Measurements from ENCODE around the gene ZBTB16. TPM values are rescaled to one million over a fixed set of nuclear protein-coding genes. Genes with fewer than 3 reads are reported as not detected.
A peak's percentile ranks its signal among the peaks of the same experiment; 100 is the strongest.

Gene ZBTB16
- total and polyA plus RNA-seq, 4 donors: 8.9 to 140 (median 34.5) TPM

- whole genome bisulfite sequencing: 43% methylated on average over 7 of the region's 7 CpGs
- no peak for TF ChIP-seq RXRA (IDR thresholded peaks at IDR 0.05)
- no peak for TF ChIP-seq JUND (IDR thresholded peaks at IDR 0.05)
- TF ChIP-seq RAD21 (IDR thresholded peaks at IDR 0.05): peak in 1 of 2 donors; percentile 3
- no peak for TF ChIP-seq CTCF (IDR thresholded peaks at IDR 0.05; ENCODE audit: low read depth, low read length, missing input control)
- no peak for TF ChIP-seq SP1 (IDR thresholded peaks at IDR 0.05)
- no peak for TF ChIP-seq GABPA (IDR thresholded peaks at IDR 0.05 in 1 of 2, conservative IDR thresholded peaks at IDR 0.05 in 1 of 2)
- TF ChIP-seq TAF1 (conservative IDR thresholded peaks at IDR 0.05): peak; percentile 94
- Histone ChIP-seq H3K27me3 (ENCODE audit: control insufficient read depth in 4 of 4, insufficient read depth in 4 of 4, low read length in 3 of 4) (no peaks in the 10 kb centered on the region), H3K9me3 (ENCODE audit: control insufficient read depth in 4 of 4, low read length in 3 of 4) (no peaks in the 10 kb centered on the region), H3K4me3 (ENCODE audit: low read depth in 1 of 3, low read length in 3 of 3) (peak overlapping the region; percentile 65 to 100 (median 96)), H3K36me3 (ENCODE audit: control insufficient read depth in 4 of 4, insufficient read depth in 3 of 4, low read depth in 1 of 4, low read length in 3 of 4) (peaks cover 2 to 43% (median 32%) of the 10 kb centered on the region in 4 donors), H3K27ac (ENCODE audit: low read depth in 1 of 2, low read length in 2 of 2) (peak overlapping the region; percentile 81 to 94), H3K9ac (ENCODE audit: low read depth in 1 of 2, low read length in 2 of 2) (peak overlapping the region; percentile 73 to 100), H3K4me1 (ENCODE audit: control insufficient read depth in 4 of 4, insufficient read depth in 4 of 4, low read length in 3 of 4) (peaks cover 7 to 34% (median 17%) of the 10 kb centered on the region in 4 donors)
- DNase-seq (ENCODE audit: low spot score): no peak
Measured at GRCh38 chr11:114296605-114297372, 237.3 kb downstream of the ZBTB16 start.

GRCh38 chr11:114297806-114298709 lies 238.5 kb downstream of the ZBTB16 start:
- peak overlapping the region; percentile 73 to 100 for H3K9ac ChIP-seq (ENCODE audit: low read depth in 1 of 2, low read length in 2 of 2)

More at GRCh38 chr11:114297806-114298709, 238.5 kb downstream of the ZBTB16 start:
- Histone ChIP-seq H3K27me3 (ENCODE audit: control insufficient read depth in 4 of 4, insufficient read depth in 4 of 4, low read length in 3 of 4) (no peaks in the 10 kb centered on the region), H3K27ac (ENCODE audit: low read depth in 1 of 2, low read length in 2 of 2) (peak overlapping the region; percentile 81 to 94), H3K9me3 (ENCODE audit: control insufficient read depth in 4 of 4, low read length in 3 of 4) (no peaks in the 10 kb centered on the region), H3K4me1 (ENCODE audit: control insufficient read depth in 4 of 4, insufficient read depth in 4 of 4, low read length in 3 of 4) (peaks cover 7 to 31% (median 12%) of the 10 kb centered on the region in 4 donors), H3K36me3 (ENCODE audit: control insufficient read depth in 4 of 4, insufficient read depth in 3 of 4, low read depth in 1 of 4, low read length in 3 of 4) (peaks cover 2 to 46% (median 39%) of the 10 kb centered on the region in 4 donors), H3K4me3 (ENCODE audit: low read depth in 1 of 3, low read length in 3 of 3) (peak overlapping the region; percentile 65 to 100 (median 96))
- no peak for TF ChIP-seq EGR1 (IDR thresholded peaks at IDR 0.05; ENCODE audit: low read depth in 2 of 2)
- TF ChIP-seq FOXA2 (IDR thresholded peaks at IDR 0.05): no peak
- TF ChIP-seq ZBTB33 (IDR thresholded peaks at IDR 0.05): no peak
- no peak for TF ChIP-seq HNF4G (IDR thresholded peaks at IDR 0.05)
- TF ChIP-seq YY1 (IDR thresholded peaks at IDR 0.05): peak; percentile 14
- TF ChIP-seq TAF1 (conservative IDR thresholded peaks at IDR 0.05): peak; percentile 45
- TF ChIP-seq CTCF (IDR thresholded peaks at IDR 0.05; ENCODE audit: low read depth, low read length, missing input control): no peak
- no peak for TF ChIP-seq FOXA1 (IDR thresholded peaks at IDR 0.05)
- TF ChIP-seq SP1 (IDR thresholded peaks at IDR 0.05): peak; percentile 3
- peak in 1 of 2 donors; percentile 12 for TF ChIP-seq JUND (IDR thresholded peaks at IDR 0.05)
- peak; percentile 22 for TF ChIP-seq REST (IDR thresholded peaks at IDR 0.05)
- TF ChIP-seq RXRA (IDR thresholded peaks at IDR 0.05): no peak
- no peak for TF ChIP-seq NR2F2 (IDR thresholded peaks at IDR 0.05)
- no peak for TF ChIP-seq ATF3 (IDR thresholded peaks at IDR 0.05)
- TF ChIP-seq MAX (IDR thresholded peaks at IDR 0.05): no peak
- no peak for TF ChIP-seq HNF4A (conservative IDR thresholded peaks at IDR 0.05)
- TF ChIP-seq GABPA (IDR thresholded peaks at IDR 0.05 in 1 of 2, conservative IDR thresholded peaks at IDR 0.05 in 1 of 2): no peak
- no peak for TF ChIP-seq RAD21 (IDR thresholded peaks at IDR 0.05)
- DNase-seq (ENCODE audit: low spot score): no peak
- WGBS: 66% methylated on average over 8 of the region's 8 CpGs

All from liver (tissue), 9 donors.